ENCODE results near the gene KCNQ5.

- TF ChIP-seq CTCF (IDR thresholded peaks at IDR 0.05) (no peak), POLR2A (IDR thresholded peaks at IDR 0.05) (no peak)
Measured at GRCh38 chr6:72966628-72967280, 344.9 kb downstream of the KCNQ5 start.
